HG02884 (cell line): ENCODE results near the gene SPARCL1.
"Not testable (repeated sequence)": the region's sequence is repeated elsewhere in the genome, so short reads cannot be mapped to it uniquely, and the experiment has no call there.

Experiments
- ATAC-seq: cut with Tn5 transposase; IDR thresholded peaks from one replicate; pipeline ENCODE4 v1.9.1; 2021; ENCODE audit warnings: mild to moderate bottlenecking, moderate library complexity; ENCODE audit not compliant: unreplicated experiment

SPARCL1 gene

DNA sequence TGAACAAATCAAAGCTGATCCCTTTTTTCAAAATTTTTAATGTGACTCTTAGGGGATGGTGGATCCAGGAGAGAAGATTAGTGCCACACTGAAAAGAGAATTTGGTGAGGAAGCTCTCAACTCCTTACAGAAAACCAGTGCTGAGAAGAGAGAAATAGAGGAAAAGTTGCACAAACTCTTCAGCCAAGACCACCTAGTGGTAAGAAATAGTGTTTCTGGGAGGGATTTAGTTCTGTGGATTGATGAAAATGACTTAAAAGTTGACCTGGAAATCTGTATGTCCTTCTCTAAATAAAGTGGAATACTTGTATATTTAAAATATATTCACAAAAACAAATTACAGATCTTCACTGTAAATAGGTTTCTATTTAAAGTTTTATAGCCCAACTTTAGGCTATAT, 77.6 kb downstream of the SPARCL1 start:
- no peak for ATAC-seq

DNA sequence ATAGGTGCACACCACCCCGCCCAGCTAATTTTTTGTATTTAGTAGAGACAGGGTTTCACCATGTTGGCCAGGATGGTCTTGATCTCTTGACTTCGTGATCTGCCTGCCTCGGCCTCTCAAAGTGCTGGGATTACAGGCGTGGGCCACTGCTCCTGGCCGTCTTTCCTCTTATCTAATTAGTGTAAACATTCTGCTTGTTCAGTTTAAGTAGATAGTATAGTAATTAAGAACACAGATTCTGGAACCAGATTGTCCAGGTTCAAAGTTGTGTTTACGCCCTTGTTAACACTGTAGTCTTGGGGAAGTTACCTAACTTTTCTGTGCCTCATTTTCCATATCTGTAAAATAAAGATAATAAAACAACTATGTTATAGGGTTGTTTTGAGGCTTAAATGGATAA, 82.8 kb downstream of the SPARCL1 start:
- not testable (repeated sequence) for ATAC-seq

DNA sequence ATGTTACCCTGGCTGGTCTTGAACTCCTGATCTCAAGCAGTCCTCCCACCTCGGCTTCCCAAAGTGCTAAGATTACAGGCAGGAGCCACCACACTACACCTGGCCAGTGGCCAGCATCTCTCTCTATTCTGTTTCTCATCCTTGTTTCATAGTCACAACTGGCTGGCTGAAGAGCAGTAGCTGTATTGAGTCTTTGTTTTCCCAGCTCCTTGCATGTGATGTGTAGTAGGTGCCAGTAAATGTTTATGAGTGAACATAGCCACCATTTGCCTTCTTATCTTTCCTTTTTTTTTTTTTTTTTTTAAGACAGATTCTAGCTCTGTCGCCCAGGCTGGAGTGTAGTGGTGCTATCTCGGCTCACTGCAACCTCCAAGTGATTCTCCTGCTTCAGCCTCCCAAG, 83.2 kb downstream of the SPARCL1 start:
- ATAC-seq: no peak

DNA sequence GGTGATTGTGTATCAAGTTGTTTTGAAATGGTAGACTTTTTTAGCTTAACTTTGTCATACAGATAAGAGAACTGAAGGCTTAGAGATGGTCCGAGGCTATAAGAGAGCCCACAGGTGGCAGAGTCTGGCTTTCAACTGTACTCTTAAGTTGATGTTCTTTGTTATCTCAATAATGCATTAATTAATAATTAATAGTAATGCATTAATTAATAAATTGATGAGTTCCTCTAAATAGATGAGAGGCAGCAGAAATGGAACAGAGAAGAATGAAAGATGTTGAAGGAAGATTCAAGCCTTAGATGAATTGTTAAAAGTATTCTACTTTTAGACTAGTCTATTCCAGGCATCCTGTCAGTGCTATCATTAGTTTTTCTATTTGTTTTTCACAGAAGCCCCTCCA, 84.4 kb downstream of the SPARCL1 start:
- no peak for ATAC-seq

DNA sequence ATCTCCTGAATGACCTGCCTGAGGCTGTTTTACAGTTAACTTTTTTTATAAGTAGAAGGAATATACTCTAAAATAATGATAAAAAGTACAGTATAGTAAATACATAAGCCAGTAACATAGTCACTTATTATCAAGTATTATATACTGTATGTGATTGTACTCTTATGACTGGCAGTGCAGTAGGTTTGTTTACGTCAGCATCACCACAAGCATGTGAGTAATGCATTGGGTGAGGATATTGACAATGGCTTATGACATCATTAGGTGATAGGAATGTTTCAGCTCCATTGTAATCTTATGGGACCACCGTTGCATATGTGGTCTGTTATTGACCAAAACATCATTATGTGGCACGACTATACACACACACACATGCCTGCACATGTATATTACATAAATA, 86.3 kb downstream of the SPARCL1 start:
- no peak for ATAC-seq

DNA sequence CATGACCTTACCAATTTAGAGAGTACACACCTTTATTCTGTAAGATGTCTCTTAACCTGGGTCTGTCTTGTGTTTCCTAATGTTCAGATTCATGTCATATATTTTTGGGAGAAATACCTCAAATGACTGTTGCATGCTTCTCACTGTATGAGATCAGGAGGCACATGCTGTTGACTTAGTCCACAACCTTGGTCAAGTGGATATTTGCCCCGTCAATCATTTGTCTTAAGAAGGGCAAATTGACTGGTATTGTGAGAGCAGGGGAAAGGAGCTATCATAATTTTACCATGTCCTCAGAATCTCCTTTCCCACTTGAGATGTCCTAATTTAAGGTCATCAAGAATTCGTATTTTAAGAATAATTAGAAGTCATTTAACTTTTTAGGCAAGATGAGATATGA, 95.8 kb downstream of the SPARCL1 start:
- no peak for ATAC-seq

DNA sequence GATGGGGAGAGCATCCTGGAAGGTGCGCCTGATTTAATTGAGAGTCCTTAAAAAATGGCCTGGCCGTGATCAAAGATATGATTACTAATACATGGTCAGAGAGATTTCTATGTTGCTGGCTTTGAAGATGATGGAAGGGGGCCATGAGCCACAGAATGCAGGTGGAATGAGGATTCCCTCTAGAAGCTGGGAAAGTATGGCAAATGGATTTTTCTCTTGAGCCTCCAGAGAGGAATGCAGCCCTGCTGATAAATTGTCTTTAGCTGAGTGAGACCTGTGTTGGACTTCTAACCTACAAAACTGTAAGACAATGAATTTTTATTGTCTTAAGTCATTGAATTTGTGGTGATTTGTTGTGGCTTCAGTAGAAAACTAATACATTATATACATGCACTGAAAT, 99.1 kb downstream of the SPARCL1 start:
- ATAC-seq: no peak

DNA sequence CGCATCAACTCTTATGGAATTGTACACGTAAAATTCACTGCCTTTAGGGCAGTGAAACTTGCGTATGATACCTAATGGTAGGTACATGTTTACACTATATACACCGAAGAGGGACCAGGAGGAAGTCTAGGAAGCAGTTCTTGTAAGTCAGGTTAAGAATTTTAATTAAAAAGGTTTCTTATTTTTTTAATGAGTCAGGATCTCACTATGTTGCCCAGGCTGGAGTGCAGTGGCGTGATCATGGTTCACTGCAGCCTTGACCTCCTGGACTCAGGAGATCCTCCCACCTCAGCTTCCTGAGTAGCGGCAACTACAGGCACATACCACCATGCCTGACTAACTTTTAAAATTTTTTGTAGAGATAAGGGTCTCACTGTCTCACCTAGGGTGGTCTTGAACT, 100.2 kb downstream of the SPARCL1 start:
- no peak for ATAC-seq

DNA sequence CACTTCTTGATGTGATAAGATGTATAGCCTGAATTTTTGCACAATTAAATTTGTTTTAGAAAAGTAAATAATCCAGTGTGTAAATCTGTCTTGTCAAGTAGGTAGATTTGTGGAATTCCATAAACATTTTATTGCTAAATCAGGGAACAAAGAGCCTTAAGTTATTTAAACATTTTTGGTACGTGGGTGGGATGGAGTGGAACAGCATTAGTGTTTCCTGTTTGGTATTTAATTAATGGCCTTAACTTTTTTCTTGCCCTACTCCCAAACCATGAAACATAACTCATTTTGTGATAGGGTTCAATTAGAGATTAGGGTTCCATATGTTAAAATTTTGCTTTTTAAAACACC, 101.7 kb downstream of the SPARCL1 start:
- ATAC-seq: no peak

DNA sequence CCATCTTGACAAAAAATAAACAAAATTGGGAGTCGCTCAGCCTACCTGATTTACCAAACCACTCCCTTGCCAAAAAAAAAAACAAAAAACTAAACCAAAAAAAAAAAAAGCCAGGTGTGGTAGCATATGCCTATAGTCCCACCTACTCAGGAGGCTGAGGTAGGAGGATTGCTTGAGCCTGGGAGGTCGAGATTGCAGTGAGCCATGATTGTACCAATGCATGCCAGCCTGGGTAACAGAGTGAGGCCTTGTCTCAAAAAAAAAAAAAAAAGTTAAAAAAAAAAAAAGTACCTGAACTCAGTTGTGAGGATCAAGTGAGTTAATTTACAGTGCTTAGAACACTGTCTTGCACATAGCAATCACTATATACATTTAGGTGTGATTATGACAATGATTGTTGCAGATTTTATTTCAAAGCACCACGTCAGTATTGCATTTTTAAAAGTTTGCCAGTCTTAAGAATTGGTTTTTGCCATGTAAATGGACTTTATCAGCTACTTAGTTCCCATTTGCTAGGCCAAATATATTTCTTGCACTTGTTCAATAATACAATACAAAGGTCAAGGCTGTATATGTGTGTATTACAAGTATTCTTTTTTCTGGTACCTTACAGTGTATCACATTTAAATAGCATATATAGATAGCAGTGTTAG, 102.2 kb downstream of the SPARCL1 start:
- no peak for ATAC-seq

DNA sequence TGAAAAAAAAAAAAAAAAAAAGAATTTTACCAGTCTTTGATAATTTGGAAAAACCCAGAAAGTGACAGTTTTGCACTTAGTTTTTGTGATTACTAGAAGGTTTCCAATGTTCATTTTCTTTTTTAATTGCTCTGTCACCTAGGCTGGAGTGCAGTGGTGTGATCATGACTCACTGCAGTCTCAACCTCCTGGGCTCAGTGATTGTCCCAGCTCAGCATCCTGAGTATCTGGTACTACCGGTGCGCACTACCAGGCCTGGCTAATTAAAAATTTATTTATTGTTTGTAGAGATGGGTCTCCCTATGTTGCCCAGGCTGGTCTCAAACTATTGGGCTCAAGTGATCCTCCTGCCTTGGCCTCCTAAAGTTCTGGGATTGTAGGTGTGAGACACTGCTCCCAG, 103.5 kb downstream of the SPARCL1 start:
- no peak for ATAC-seq

DNA sequence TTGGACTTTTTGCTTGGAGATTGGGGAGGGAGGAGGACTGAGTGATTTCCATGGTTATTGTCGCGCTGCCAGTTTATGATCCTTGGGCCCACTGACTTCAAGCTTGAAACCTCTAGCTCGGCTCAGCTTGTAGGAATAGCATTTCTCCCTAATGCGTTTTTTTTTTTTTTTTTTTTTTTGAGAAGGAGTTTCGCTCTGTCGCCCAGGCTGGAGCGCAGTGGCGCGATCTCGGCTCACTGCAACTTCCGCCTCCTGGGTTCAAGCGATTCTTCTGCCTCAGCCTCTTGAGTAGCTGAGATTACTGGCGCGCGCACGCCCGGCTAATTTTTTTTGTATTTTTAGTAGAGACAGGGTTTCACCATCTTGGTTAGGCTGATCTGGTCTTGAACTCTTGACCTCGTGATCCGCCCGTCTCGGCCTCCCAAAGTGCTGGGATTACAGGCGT, 105.1 kb downstream of the SPARCL1 start:
- not testable (repeated sequence) for ATAC-seq
